ENCODE measurements around the gene SSH2.

Gene SSH2

DNA sequence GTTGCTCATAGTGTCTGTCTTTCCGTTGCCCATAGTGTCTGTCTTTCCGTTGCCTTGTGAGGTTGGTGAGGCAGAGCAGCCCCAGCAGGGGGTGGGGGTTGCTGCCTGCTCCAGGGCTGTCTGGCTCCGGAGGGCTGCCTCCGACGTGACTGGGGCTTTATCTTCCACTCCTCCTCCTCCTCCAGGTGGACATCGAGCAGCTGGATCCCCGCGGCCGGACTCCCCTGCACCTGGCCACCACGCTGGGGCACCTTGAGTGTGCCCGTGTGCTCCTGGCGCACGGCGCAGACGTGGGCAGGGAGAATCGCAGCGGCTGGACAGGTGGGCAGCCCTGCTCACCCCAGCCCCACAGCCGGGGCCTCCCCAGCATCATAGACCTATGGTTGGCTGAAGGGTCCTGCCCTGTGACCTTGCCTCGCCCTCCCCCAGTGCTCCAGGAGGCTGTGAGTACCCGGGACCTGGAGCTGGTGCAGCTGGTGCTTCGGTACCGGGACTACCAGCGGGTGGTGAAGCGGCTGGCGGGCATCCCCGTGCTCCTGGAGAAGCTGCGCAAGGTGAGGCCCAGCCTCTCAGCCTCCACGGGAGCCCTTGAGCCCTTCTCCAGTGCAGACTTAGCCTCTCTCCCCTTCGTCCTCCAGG lies 322.4 kb downstream of the SSH2 start (continued):
- TF ChIP-seq ZBTB20 (tag by site-specific recombination; IDR thresholded peaks at IDR 0.05) (no peak), ZBTB48 (tag by site-specific recombination; IDR thresholded peaks at IDR 0.05) (no peak), ZNF138 (tag by site-specific recombination; IDR thresholded peaks at IDR 0.05; ENCODE audit: borderline replicate concordance) (no peak), ZSCAN30 (tag by site-specific recombination; IDR thresholded peaks at IDR 0.05) (no peak), ZNF530 (tag by site-specific recombination; IDR thresholded peaks at IDR 0.05; ENCODE audit: low read depth) (no peak)
- TF ChIP-seq, protein P1, sequence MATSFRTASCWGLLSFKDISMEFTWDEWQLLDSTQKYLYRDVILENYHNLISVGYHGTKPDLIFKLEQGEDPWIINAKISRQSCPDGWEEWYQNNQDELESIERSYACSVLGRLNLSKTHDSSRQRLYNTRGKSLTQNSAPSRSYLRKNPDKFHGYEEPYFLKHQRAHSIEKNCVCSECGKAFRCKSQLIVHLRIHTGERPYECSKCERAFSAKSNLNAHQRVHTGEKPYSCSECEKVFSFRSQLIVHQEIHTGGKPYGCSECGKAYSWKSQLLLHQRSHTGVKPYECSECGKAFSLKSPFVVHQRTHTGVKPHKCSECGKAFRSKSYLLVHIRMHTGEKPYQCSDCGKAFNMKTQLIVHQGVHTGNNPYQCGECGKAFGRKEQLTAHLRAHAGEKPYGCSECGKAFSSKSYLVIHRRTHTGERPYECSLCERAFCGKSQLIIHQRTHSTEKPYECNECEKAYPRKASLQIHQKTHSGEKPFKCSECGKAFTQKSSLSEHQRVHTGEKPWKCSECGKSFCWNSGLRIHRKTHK (tag by site-specific recombination; IDR thresholded peaks at IDR 0.05): no peak
- TF ChIP-seq, protein P2, sequence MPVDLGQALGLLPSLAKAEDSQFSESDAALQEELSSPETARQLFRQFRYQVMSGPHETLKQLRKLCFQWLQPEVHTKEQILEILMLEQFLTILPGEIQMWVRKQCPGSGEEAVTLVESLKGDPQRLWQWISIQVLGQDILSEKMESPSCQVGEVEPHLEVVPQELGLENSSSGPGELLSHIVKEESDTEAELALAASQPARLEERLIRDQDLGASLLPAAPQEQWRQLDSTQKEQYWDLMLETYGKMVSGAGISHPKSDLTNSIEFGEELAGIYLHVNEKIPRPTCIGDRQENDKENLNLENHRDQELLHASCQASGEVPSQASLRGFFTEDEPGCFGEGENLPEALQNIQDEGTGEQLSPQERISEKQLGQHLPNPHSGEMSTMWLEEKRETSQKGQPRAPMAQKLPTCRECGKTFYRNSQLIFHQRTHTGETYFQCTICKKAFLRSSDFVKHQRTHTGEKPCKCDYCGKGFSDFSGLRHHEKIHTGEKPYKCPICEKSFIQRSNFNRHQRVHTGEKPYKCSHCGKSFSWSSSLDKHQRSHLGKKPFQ (tag by site-specific recombination; IDR thresholded peaks at IDR 0.05): no peak

DNA sequence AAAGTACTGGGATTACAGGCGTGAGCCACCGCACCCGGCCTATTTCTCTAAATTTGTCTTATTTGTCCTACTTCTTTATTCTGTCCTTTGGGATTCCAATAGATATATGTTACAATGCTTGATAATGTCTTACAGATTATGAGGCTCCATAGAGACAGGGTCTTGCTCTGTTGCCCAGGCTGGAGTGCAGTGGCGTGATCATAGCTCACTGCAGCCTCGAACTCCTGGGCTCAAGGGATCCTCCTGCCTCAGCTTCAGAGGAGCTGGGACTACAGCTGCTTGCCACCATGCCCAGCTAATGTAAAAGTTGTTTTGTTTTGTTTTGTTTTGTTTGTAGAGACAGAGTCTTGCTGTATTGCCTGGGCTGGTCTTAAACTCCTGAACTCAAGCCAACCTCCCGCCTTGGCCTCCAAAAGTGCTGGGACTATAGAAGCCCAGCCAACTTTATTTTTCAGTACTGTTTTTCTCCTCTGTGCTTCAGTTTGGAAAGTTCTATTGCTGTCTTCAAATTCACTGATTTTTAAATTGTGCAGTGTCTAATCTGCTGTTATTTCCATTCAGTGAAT lies 326.8 kb downstream of the SSH2 start:
- Histone ChIP-seq H3K9me3 (ENCODE audit: control insufficient read depth, insufficient read depth, low read depth, low read length) (no peaks in the 10 kb centered on the region), H3K36me3 (ENCODE audit: control insufficient read depth in 2 of 2, insufficient read depth in 1 of 2, low read length in 2 of 2) (no peaks in the 10 kb centered on the region; a peak in 1 of 3 replicates), H3K27ac (ENCODE audit: extremely low read depth, low read depth, low read length) (no peak overlapping the region), H3K4me1 (ENCODE audit: control insufficient read depth, insufficient read depth, low read length) (no peaks in the 10 kb centered on the region; the same call in 1 of the 2 replicates), H3K4me3 (ENCODE audit: low read depth, low read length) (no peak overlapping the region)
- CTCF ChIA-PET: interaction anchor here (4.6 kb wide), 1 partner anchor 10 kb away, joined by 23 read pairs; the partner anchor contains the start of gene ANKRD13B
- POLR2A ChIA-PET: no interaction called here
- TF ChIP-seq, protein P3, sequence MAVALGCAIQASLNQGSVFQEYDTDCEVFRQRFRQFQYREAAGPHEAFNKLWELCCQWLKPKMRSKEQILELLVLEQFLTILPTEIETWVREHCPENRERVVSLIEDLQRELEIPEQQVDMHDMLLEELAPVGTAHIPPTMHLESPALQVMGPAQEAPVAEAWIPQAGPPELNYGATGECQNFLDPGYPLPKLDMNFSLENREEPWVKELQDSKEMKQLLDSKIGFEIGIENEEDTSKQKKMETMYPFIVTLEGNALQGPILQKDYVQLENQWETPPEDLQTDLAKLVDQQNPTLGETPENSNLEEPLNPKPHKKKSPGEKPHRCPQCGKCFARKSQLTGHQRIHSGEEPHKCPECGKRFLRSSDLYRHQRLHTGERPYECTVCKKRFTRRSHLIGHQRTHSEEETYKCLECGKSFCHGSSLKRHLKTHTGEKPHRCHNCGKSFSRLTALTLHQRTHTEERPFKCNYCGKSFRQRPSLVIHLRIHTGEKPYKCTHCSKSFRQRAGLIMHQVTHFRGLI (tag by site-specific recombination; IDR thresholded peaks at IDR 0.05): peak; percentile 84
- TF ChIP-seq GFI1B (tag by site-specific recombination; IDR thresholded peaks at IDR 0.05): no peak
- TF ChIP-seq ZNF121 (tag by site-specific recombination; IDR thresholded peaks at IDR 0.05): peak; percentile 94
- no peak for TF ChIP-seq SCRT2 (tag by site-specific recombination; IDR thresholded peaks at IDR 0.05)

DNA sequence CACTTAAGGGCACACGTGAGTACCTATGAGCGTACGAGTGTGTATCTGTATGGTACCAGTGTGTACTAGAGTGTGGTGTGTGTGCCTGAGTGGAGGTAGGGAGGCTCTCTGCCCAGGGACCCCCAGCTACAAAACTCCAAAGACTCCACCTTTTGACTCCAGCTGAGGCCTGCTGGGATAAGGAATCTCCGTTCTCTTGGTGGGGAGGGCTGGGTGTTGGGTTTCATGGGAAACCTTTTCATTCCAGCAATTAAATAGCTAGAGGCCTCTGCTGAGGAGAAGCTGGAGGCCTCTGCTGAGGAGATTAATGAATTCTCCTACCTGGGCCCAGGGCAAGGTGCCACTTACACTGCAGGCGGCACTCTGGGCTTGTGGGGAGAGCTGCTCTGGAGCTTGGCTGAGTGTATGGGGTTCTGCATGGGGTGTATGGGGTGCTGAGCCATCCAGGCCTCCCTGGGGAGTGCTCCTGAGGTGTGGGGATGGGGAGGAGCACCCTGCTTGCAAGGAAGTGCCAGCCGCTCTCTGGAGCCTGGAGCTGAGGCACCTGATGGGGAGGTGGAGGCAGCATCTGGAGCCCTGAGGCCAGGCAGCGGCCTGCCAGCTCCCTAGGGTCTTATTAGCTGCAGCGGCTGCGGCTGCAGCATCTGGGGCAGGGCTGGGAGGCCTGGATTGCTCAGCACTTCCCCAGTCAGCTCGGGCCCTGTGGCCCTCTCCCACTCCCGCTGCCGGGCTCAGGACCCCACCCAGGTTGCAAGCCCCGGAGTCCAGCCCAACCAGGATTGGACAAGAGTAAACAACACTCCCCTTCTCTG lies 332.5 kb downstream of the SSH2 start:
- CTCF ChIA-PET: interaction anchor here (0.9 to 1.7 kb wide), 4 partner anchors 21 to 424 kb away, joined by 3 to 8 read pairs (median 4); no protein-coding TSS in a partner anchor
- TF ChIP-seq ZSCAN23 (tag by site-specific recombination; IDR thresholded peaks at IDR 0.05): no peak
- TF ChIP-seq, protein P4, sequence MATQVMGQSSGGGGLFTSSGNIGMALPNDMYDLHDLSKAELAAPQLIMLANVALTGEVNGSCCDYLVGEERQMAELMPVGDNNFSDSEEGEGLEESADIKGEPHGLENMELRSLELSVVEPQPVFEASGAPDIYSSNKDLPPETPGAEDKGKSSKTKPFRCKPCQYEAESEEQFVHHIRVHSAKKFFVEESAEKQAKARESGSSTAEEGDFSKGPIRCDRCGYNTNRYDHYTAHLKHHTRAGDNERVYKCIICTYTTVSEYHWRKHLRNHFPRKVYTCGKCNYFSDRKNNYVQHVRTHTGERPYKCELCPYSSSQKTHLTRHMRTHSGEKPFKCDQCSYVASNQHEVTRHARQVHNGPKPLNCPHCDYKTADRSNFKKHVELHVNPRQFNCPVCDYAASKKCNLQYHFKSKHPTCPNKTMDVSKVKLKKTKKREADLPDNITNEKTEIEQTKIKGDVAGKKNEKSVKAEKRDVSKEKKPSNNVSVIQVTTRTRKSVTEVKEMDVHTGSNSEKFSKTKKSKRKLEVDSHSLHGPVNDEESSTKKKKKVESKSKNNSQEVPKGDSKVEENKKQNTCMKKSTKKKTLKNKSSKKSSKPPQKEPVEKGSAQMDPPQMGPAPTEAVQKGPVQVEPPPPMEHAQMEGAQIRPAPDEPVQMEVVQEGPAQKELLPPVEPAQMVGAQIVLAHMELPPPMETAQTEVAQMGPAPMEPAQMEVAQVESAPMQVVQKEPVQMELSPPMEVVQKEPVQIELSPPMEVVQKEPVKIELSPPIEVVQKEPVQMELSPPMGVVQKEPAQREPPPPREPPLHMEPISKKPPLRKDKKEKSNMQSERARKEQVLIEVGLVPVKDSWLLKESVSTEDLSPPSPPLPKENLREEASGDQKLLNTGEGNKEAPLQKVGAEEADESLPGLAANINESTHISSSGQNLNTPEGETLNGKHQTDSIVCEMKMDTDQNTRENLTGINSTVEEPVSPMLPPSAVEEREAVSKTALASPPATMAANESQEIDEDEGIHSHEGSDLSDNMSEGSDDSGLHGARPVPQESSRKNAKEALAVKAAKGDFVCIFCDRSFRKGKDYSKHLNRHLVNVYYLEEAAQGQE (tag by site-specific recombination; IDR thresholded peaks at IDR 0.05): no peak
- no peak for TF ChIP-seq ZNF555 (tag by site-specific recombination; conservative IDR thresholded peaks at IDR 0.05)
- no peak for TF ChIP-seq ZNF529 (tag by site-specific recombination; IDR thresholded peaks at IDR 0.05; ENCODE audit: insufficient replicate concordance)
- TF ChIP-seq SP3 (tag by site-specific recombination; IDR thresholded peaks at IDR 0.05): no peak
- TF ChIP-seq ZNF624 (tag by site-specific recombination; IDR thresholded peaks at IDR 0.05): no peak
- no peak for TF ChIP-seq ZNF544 (tag by site-specific recombination; IDR thresholded peaks at IDR 0.05)
- TF ChIP-seq YY1 (tag by site-specific recombination; IDR thresholded peaks at IDR 0.05): no peak
- TF ChIP-seq GLIS2 (tag by site-specific recombination; IDR thresholded peaks at IDR 0.05): no peak
- TF ChIP-seq, protein P5, sequence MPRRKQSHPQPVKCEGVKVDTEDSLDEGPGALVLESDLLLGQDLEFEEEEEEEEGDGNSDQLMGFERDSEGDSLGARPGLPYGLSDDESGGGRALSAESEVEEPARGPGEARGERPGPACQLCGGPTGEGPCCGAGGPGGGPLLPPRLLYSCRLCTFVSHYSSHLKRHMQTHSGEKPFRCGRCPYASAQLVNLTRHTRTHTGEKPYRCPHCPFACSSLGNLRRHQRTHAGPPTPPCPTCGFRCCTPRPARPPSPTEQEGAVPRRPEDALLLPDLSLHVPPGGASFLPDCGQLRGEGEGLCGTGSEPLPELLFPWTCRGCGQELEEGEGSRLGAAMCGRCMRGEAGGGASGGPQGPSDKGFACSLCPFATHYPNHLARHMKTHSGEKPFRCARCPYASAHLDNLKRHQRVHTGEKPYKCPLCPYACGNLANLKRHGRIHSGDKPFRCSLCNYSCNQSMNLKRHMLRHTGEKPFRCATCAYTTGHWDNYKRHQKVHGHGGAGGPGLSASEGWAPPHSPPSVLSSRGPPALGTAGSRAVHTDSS (tag by site-specific recombination; IDR thresholded peaks at IDR 0.05): no peak

More for the DNA sequence above, 332.5 kb downstream of the SSH2 start:
- Histone ChIP-seq H3K4me1 (ENCODE audit: control insufficient read depth, insufficient read depth, low read length) (peaks cover 29% of the 10 kb centered on the region), H3K4me3 (ENCODE audit: low read depth, low read length) (no peak overlapping the region), H3K36me3 (ENCODE audit: control insufficient read depth in 2 of 2, insufficient read depth in 1 of 2, low read length in 2 of 2) (no peaks in the 10 kb centered on the region), H3K9me3 (ENCODE audit: control insufficient read depth, insufficient read depth, low read depth, low read length) (no peaks in the 10 kb centered on the region), H3K27ac (ENCODE audit: extremely low read depth, low read depth, low read length) (peak overlapping the region; percentile 61)
- POLR2A ChIA-PET: interaction anchor here (0.5 to 1.4 kb wide), 3 partner anchors 21 to 834 kb away, joined by 3 to 6 read pairs (median 3); partner anchors contain the start of gene CORO6

Measured in HEK293 (cell line).